CD4-positive, alpha-beta T cell treated with Interferon alpha-2 for 1 hour (primary cell): Measurements from ENCODE around the gene SPTBN4.
A peak's percentile ranks its signal among the peaks of the same experiment; 100 is the strongest.
"Not testable (repeated sequence)": the region's sequence is repeated elsewhere in the genome, so short reads cannot be mapped to it uniquely, and the experiment has no call there.

ENCODE experiments used
- DNase-seq, 2 donors: peaks; one replicate each; pipeline ENCODE4 v3.0.0-alpha.2; 2020 to 2022

Gene SPTBN4

GRCh38 chr19:40508739-40509260, 42.0 kb downstream of the SPTBN4 start:
- no peak for DNase-seq

GRCh38 chr19:40510526-40511115, 43.8 kb downstream of the SPTBN4 start:
- DNase-seq = no peak

- DNase-seq = no peak
Measured at GRCh38 chr19:40511487-40511886, 44.7 kb downstream of the SPTBN4 start.

GRCh38 chr19:40512110-40512472, 45.3 kb downstream of the SPTBN4 start:
- DNase-seq = no peak

- DNase-seq = no peak
Measured at GRCh38 chr19:40512473-40513344, 45.9 kb downstream of the SPTBN4 start.

GRCh38 chr19:40513345-40513678, 46.5 kb downstream of the SPTBN4 start:
- no peak for DNase-seq

- no peak for DNase-seq
Measured at GRCh38 chr19:40513741-40514315, 47.0 kb downstream of the SPTBN4 start.

GRCh38 chr19:40517248-40517647, 50.4 kb downstream of the SPTBN4 start:
- DNase-seq = no peak

GRCh38 chr19:40519352-40520322, 52.8 kb downstream of the SPTBN4 start:
- no peak for DNase-seq

- DNase-seq = peak in 1 of 2 donors; percentile 27
Measured at GRCh38 chr19:40521276-40521675, 54.5 kb downstream of the SPTBN4 start.

GRCh38 chr19:40521900-40522299, 55.1 kb downstream of the SPTBN4 start:
- DNase-seq = not testable (repeated sequence)

- peak; percentile 36 to 53 for DNase-seq
Measured at GRCh38 chr19:40523322-40524047, 56.7 kb downstream of the SPTBN4 start.

- DNase-seq = no peak
Measured at GRCh38 chr19:40524133-40524549, 57.3 kb downstream of the SPTBN4 start.

- DNase-seq = no peak
Measured at GRCh38 chr19:40524655-40525054, 57.9 kb downstream of the SPTBN4 start.

- DNase-seq = no peak
Measured at GRCh38 chr19:40525234-40526051, 58.6 kb downstream of the SPTBN4 start.

- no peak for DNase-seq
Measured at GRCh38 chr19:40528078-40528477, 61.3 kb downstream of the SPTBN4 start.

- DNase-seq = no peak
Measured at GRCh38 chr19:40528533-40529092, 61.8 kb downstream of the SPTBN4 start.

- DNase-seq = peak; percentile 89 to 92
Measured at GRCh38 chr19:40529093-40529954, 62.5 kb downstream of the SPTBN4 start.

- peak in 1 of 2 donors; percentile 47 for DNase-seq
Measured at GRCh38 chr19:40530091-40530901, 63.5 kb downstream of the SPTBN4 start.
